WTC11 (cell line): ENCODE results near the gene COG8. TPM values are rescaled to one million over a fixed set of nuclear protein-coding genes. Genes with fewer than 3 reads are reported as not detected.
A peak's percentile ranks its signal among the peaks of the same experiment; 100 is the strongest.

Source experiments
- ATAC-seq: fragments of 200-7000 bp; cut with Tn5 transposase; 2 replicates; pipeline ENCODE4 v1.10.0; 2021; ENCODE audit warnings: mild to moderate bottlenecking, moderate library complexity
- CTCF ChIA-PET: fragments of 300-600 bp; sonication (Branson Sonifier 250); formaldehyde crosslinking; loops from one replicate; lab custom pipeline; 2021; ENCODE audit warnings: antibody characterized with exemption; lab: Charles Lee
- POLR2A ChIA-PET: fragments of 350-600 bp; sonication (Branson Sonifier 250); formaldehyde crosslinking; loops from one replicate; lab custom pipeline; 2021; ENCODE audit warnings: antibody characterized with exemption; lab: Charles Lee
- DNase-seq: peaks from one replicate; pipeline ENCODE4 v3.0.0; 2021; ENCODE audit warnings: low spot score
- H3K27ac Mint-ChIP-seq: 2 replicates; pipeline ENCODE4 v1.8.0; 2021; ENCODE audit warnings: mixed read lengths
- H3K27me3 Mint-ChIP-seq: 2 replicates; pipeline ENCODE4 v1.8.0; 2021; ENCODE audit warnings: low read depth, mild to moderate bottlenecking, moderate library complexity, mixed read lengths
- H3K36me3 Mint-ChIP-seq: 2 replicates; pipeline ENCODE4 v1.8.0; 2021; ENCODE audit warnings: mixed read lengths
- H3K4me1 Mint-ChIP-seq: 2 replicates; pipeline ENCODE4 v1.8.0; 2022; ENCODE audit warnings: mixed read lengths
- H3K4me3 Mint-ChIP-seq: 2 replicates; pipeline ENCODE4 v1.8.0; 2021; ENCODE audit warnings: mild to moderate bottlenecking, moderate library complexity, mixed read lengths
- H3K9me3 Mint-ChIP-seq: 2 replicates; pipeline ENCODE4 v1.8.0; 2021; ENCODE audit warnings: mixed read lengths
- AFF4 ChIP-seq: sonication (generic); formaldehyde crosslinking; IDR thresholded peaks from 2 replicates; pipeline ENCODE4 v1.8.1; 2023; ENCODE audit warnings: mild to moderate bottlenecking, missing genetic modification reagents, borderline replicate concordance
- ARID4B ChIP-seq: sonication (generic); formaldehyde crosslinking; IDR thresholded peaks from 2 replicates; pipeline ENCODE4 v1.8.0; 2023; ENCODE audit warnings: missing genetic modification reagents, mild to moderate bottlenecking, borderline replicate concordance
- CREB1 ChIP-seq: sonication (generic); formaldehyde crosslinking; IDR thresholded peaks from 2 replicates; pipeline ENCODE4 v1.8.0; 2023; ENCODE audit warnings: mild to moderate bottlenecking, missing genetic modification reagents
- E2F1 ChIP-seq: sonication (generic); formaldehyde crosslinking; IDR thresholded peaks from 2 replicates; pipeline ENCODE4 v1.8.0; 2022; ENCODE audit warnings: mild to moderate bottlenecking, missing genetic modification reagents
- ELF4 ChIP-seq: sonication (generic); formaldehyde crosslinking; IDR thresholded peaks from 2 replicates; pipeline ENCODE4 v1.8.1; 2022; ENCODE audit warnings: low read depth, mild to moderate bottlenecking, moderate library complexity, missing genetic modification reagents
- ESRRA ChIP-seq: sonication (generic); formaldehyde crosslinking; IDR thresholded peaks from 2 replicates; pipeline ENCODE4 v1.8.1; 2022; ENCODE audit warnings: mild to moderate bottlenecking, missing genetic modification reagents, borderline replicate concordance
- IRF2 ChIP-seq: sonication (generic); formaldehyde crosslinking; IDR thresholded peaks from 2 replicates; pipeline ENCODE4 v1.8.0; 2022; ENCODE audit warnings: low read depth, missing genetic modification reagents, borderline replicate concordance
- KAT7 ChIP-seq: sonication (generic); formaldehyde crosslinking; IDR thresholded peaks from 2 replicates; pipeline ENCODE4 v1.8.1; 2023; ENCODE audit warnings: missing genetic modification reagents, mild to moderate bottlenecking, borderline replicate concordance
- MXD4 ChIP-seq: fragments of 250-450 bp; sonication (Bioruptor Pico); IDR thresholded peaks from 2 replicates; pipeline ENCODE4 v1.8.0; 2021; ENCODE audit warnings: mild to moderate bottlenecking, moderate library complexity, borderline replicate concordance
- NR2C2 ChIP-seq: sonication (generic); formaldehyde crosslinking; IDR thresholded peaks from 2 replicates; pipeline ENCODE4 v1.8.0; 2022; ENCODE audit warnings: mild to moderate bottlenecking, missing genetic modification reagents
- RORB ChIP-seq: fragments of 250-450 bp; sonication (Bioruptor Pico); IDR thresholded peaks from 2 replicates; pipeline ENCODE4 v1.9.0; 2021; ENCODE audit warnings: mild to moderate bottlenecking
- STAT6 ChIP-seq: sonication (generic); formaldehyde crosslinking; conservative IDR thresholded peaks from 2 replicates; pipeline ENCODE4 v1.8.1; 2023; ENCODE audit warnings: mild to moderate bottlenecking, low read depth, missing genetic modification reagents, moderate library complexity
- ZBTB21 ChIP-seq: sonication (generic); formaldehyde crosslinking; IDR thresholded peaks from 2 replicates; pipeline ENCODE4 v1.8.1; 2023; ENCODE audit warnings: mild to moderate bottlenecking, missing genetic modification reagents, borderline replicate concordance
- ZNF317 ChIP-seq: sonication (generic); formaldehyde crosslinking; IDR thresholded peaks from 2 replicates; pipeline ENCODE4 v1.8.1; 2023; ENCODE audit warnings: low read depth, mild to moderate bottlenecking, moderate library complexity, missing genetic modification reagents, borderline replicate concordance
- ZNF423 ChIP-seq: fragments of 250-450 bp; sonication (Bioruptor Pico); IDR thresholded peaks from 2 replicates; pipeline ENCODE4 v2.1.2; 2022; ENCODE audit warnings: mild to moderate bottlenecking, moderate library complexity
- ZNF532 ChIP-seq: fragments of 250-450 bp; sonication (Bioruptor Pico); IDR thresholded peaks from 2 replicates; pipeline ENCODE4 v1.9.0; 2021; ENCODE audit warnings: mild to moderate bottlenecking, borderline replicate concordance
- total RNA-seq: library from RNA; stranded (reverse); gene quantifications from 3 replicates; pipeline ENCODE4 v1.2.3, GENCODE V29; 2021

The COG8 gene
- total RNA-seq, 1 experiment from 2014 or later = 56.5 TPM

- POLR2A ChIA-PET = interaction anchor here (1.1 kb wide), 1 partner anchor 14 kb away, joined by 3 read pairs; no protein-coding TSS in a partner anchor
- CTCF ChIA-PET = no interaction called here
- ATAC-seq = no peak
- Mint-ChIP-seq H3K4me3 (no peak overlapping the region), H3K27ac (0 out of 2 replicates have a peak overlapping the region, but pooled peaks have one; percentile 41), H3K4me1 (peaks cover 5% of the 10 kb centered on the region), H3K36me3 (peaks cover 33% of the 10 kb centered on the region), H3K9me3 (no peaks in the 10 kb centered on the region), H3K27me3 (no peaks in the 10 kb centered on the region)
- TF ChIP-seq E2F1 (no peak), ELF4 (CRISPR knock-in tag) (no peak), STAT6 (CRISPR knock-in tag) (no peak), MXD4 (CRISPR knock-in tag) (no peak), ZNF423 (CRISPR knock-in tag) (no peak), IRF2 (CRISPR knock-in tag) (no peak), ESRRA (no peak), ARID4B (CRISPR knock-in tag) (no peak), KAT7 (CRISPR knock-in tag) (no peak), AFF4 (CRISPR knock-in tag) (no peak), ZNF317 (CRISPR knock-in tag) (no peak), ZBTB21 (CRISPR knock-in tag) (no peak), RORB (CRISPR knock-in tag) (no peak), NR2C2 (CRISPR knock-in tag) (no peak), CREB1 (CRISPR knock-in tag) (no peak), ZNF532 (CRISPR knock-in tag) (no peak)
- DNase-seq = no peak
These were observed 23.7 kb downstream of the COG8 start for GRCh38 chr16:69315486-69316311.
